Esophagus squamous epithelium (tissue), 4 donors: ENCODE data around the gene SP8.

Source experiments
- POLR2A ChIP-seq, 4 donors: fragments of 450-650 bp; IDR thresholded peaks; one replicate each; pipeline ENCODE4 v1.6.1; 2017; ENCODE audit warnings: antibody characterized with exemption in 4 of 4, mild to moderate bottlenecking in 4 of 4, moderate library complexity in 3 of 4
- TF ChIP-seq, protein P1 (sequence below), 6 experiments: fragments of 450-650 bp in 4 of 6; fragments of 200-600 bp in 2 of 6; sonication (generic) in 2 of 6; IDR thresholded peaks; one replicate each; pipeline ENCODE4 v1.5.1; 2016 to 2019; ENCODE audit warnings: antibody characterized with exemption in 6 of 6, mild to moderate bottlenecking in 4 of 6, moderate library complexity in 4 of 6

DNA sequence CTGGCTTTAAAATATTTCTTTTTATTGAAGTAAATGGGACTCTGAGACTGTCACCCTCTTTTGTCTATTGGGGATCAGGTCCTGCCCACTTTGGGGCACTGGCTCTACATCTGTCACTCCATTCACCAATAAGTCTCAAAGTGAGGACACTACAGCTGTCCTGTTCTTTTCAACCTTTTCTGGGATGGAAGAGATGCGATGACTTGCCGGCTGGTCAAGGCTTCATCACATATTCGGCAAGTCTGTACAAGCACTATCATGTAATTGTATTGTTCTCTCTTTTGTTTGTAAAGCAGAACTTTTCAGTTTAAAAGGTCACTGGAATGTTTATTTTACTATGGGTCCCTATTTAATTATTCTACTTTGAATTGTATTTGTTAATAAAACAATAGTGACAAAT is 17.7 kb upstream of the SP8 start:
- TF ChIP-seq POLR2A (IDR thresholded peaks at IDR 0.05) = no peak
- TF ChIP-seq, protein P1, sequence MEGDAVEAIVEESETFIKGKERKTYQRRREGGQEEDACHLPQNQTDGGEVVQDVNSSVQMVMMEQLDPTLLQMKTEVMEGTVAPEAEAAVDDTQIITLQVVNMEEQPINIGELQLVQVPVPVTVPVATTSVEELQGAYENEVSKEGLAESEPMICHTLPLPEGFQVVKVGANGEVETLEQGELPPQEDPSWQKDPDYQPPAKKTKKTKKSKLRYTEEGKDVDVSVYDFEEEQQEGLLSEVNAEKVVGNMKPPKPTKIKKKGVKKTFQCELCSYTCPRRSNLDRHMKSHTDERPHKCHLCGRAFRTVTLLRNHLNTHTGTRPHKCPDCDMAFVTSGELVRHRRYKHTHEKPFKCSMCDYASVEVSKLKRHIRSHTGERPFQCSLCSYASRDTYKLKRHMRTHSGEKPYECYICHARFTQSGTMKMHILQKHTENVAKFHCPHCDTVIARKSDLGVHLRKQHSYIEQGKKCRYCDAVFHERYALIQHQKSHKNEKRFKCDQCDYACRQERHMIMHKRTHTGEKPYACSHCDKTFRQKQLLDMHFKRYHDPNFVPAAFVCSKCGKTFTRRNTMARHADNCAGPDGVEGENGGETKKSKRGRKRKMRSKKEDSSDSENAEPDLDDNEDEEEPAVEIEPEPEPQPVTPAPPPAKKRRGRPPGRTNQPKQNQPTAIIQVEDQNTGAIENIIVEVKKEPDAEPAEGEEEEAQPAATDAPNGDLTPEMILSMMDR (IDR thresholded peaks at IDR 0.05) = no peak
